Measurements from ENCODE around the gene LIMS2.

LIMS2 gene

DNA sequence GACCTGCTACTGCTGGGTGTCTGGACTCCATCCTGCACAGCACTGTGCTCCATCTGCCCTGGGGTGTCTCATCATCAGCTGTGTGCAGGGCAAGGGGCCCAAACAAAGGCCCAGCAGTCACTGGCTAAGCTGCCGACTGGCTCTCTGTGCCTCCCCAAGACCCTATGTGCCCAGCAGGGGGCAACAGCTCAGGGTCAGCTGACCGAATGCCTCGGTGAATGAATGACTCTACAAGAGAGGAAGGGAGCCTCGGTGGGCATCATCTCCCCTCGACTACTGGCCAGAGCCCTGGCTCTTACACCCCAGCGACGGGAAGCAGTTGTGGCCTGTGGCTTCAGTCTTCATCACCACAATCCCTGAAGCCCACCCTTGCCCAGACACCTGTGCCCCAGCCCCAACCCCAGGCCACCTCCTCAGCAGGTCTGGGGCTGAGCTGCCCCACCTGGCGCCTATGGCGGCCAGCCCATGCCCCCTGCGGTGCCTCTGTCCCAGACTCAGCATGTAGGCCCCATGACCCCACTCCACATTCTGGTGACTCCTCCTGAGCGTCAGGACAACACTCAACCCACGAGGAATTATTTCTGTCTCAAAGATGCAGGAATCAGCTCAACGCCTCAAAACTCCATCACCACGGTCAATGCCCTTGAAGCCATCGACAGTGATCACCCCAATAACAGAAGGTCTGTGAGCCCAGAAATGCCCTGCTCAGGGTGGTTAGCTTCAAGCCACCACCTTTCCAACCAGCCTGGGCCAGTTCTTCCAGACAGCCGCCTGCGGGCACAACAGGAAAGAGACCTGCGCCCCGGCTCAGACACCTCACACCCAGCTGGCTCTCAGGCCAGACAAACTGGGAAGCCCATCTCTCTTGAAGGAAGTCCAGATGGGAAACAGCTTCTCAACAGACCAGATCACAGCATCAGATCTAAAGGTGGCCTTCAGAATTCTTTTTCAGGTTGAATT lies 31.0 kb downstream of the LIMS2 start:
- DNase-seq = no peak

DNA sequence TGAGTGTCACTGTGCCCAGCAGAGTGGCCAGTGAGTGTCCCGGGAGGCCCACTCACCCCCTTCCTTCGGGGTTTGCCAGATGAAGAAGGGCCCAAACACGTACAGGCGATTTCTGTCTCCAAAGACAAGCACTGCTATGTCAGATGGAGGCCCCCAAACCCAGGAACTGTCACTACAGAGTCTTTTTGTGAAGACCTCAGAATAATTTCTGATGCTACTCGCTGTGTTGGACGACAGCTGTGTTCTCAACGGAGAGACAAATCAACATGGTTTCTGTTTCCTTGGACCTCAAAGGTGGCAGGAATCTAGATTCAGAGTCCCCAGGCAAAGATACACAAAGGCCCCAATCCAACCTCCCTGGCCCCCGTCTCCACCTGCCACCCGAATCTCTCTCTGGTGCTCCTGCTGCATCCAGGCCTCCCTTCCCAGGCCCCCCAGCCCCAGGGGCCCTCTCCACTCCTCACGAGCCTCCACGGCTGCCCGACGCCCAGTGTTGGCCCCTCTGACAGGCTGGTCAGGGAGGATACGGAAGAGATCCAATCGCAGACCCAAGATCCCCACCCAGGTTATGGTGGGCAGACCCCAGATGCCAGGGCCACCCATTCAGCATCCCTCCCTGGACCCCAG lies 31.8 kb downstream of the LIMS2 start:
- no peak for DNase-seq

DNA sequence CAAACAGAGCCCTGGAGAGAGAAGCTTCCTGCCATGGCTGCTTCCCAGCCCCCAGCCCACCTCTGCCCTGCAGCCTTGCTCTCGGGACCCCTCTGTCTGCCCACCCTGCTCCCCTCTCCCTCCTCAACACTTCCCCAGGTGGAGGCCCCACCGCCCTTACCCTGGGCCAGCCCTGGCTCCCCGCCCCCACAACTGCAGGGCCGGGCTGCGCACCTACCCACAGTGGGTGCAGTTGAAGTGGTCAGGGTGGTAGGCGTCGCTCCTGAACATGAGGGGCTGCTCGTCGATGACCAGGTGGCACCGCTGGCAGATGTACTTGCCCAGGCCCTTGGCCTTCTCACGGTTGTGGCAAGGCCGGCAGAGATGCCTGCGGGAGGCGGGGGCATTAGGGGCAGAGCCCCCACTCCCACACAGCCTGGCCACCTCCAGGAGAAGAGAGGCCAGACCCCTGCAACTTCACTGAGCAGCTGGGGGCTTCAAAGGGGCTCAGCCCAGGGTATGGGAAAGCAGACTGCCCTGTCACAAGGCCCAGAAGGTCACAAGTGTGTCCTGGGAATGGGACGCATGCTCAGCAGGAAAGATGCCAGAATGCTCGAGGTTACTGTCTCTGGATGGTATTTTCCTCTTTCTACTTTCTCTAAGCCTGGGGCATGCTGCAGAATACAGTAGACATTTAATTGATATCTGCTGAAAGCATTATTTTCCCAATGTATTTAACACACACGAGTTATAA lies 32.5 kb downstream of the LIMS2 start:
- no peak for DNase-seq

DNA sequence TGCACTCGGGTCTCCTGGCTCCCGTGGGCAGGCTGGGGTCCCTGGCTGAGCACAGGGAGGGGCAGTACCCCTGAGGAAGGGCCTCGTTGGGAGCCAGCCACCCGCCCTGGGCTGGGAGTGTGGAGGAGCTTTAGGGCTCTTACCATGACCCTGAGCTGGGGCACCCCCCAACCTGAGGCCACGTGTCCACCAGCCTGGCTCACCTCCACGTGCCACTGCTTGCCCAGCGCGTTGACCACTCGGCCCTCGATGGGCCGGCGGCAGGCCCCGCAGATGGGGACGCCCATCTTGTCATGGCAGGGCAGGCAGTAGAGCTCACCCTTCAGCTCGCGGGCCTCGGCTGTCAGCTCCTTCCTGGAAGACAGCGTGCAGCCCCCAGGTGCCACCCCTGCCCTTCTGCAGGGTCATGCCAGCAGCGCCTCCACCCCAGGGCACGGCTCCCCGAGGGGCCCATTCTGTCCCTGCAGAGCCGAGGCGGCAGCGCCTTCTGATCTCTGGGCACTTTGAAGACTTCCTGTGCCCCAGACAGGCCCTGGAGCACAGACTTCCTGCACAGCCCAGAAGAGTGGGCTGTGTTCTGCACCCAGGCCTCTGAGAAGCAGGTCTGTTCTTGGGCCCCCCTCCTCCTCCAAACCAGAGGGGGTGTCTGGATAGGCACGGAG lies 33.4 kb downstream of the LIMS2 start:
- DNase-seq = no peak

DNA sequence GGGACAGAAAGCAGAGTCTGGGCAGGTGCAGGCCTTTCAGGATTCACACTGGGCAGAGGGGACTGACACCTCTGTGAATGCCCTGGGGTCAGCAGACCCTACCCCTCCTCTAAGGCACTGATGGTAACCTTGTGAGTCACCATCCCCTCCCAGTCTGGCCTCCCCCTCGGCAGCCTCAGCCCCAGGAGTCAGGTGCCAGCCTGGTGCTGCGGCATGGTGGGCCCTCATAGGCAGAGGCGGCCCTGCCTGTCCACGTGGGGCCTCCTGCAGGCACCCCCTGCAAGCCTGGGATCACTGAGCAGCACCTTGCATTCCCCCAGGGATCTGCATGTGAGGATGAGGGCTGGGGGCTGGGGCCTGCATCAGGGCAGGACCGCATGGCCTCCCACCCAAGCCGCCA lies 34.2 kb downstream of the LIMS2 start:
- no peak for DNase-seq

DNA sequence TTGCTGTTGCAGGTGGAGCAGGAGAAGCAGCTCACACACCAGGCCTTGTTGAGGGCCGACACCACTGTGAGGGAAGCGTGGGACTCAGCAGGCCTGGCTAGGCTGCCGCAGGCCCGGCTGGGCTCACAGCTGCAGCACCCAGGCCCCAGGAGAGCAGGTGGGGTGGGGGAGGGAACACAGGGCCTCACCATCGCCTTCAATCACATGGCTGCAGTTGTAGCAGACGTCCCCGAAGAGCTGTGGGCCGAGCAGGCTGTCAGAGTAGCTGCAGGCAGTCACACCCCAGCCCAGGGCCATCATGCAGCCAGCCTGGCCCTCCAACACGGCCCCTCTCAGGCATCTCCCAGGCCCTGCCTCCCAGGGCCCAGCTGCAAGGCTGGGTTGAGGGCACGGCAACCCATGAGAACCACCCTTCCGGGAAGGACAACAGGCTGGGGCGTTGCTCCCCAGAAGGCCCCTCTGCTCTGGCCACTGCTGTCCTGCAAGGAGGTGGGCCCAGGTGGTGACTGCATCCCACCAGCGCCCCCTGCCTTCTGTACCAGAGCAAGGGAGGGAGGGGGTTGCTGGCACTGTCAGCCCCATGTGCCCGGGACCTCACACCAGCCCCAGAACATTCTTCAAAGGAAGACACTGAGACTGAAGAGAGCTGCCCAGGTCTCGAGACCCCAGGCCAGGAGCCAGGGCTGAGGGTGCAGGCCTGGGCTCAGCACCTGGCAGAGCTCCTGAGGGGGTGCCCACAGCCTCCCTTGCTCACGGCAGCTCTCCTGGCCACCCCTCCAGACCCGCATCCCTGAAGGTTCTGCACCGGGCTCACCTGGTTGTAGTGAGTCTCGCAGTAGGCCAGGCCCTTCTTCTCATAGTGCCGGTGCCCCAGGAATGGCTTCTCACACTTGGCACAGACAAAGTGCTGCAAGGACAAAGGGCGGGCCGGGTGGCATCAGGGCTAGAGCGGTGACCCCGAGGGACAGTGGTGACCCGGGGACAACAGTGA lies 35.0 kb downstream of the LIMS2 start:
- DNase-seq = no peak

DNA sequence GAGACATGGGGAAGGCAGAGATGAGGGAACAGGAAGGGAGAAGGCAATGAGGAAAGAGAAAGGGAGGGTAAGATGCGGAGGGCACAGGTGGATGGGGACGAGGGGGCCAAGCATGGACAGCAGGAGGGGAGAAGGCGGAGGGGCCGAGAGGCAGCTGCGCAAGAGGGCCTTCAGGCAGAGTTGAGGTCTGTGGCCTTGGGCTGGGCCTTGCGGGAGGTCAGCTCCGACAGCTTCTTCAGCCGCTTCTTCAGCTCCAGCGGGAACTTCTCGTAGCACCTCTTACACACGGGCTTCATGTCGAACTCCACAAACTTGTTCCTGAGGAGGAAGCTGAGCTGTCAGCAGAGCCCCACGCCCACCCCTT lies 36.2 kb downstream of the LIMS2 start:
- no peak for DNase-seq

DNA sequence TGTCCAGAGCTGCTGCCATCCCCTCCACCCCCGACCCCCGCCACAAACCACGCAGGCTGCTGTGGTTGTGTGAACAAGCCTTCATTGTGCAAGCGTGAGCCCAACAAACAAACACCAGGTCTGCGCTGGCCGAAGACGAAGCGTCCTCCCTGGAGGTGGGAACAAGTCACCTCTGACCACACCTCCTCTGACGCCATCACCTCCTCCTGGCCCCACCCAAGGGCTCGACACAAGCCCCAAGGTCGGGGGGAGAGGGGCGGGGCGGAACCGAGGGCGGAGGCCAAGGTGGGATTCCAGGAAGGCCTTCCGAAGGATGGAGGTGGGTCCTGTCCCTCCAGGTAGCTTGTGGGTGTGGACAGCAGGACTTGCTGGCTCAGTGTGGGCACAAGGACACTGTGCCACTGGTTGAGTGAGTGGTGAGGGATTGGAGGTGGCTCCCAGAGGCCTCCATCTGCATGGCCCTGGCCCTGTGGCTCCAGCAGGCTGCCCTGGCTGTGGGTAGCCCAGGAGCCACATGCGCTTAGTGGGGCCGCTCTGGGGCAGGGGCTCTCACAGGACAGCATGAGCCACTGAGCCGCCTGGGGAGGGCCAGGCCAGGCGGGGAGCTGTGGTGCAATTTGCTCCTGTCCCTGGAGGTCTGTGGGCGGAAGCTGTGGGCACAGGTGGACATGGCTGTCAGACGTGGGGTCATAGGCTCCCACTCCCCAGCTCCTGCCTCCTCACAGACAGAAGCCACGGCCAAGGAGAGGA lies 36.8 kb downstream of the LIMS2 start:
- no peak for DNase-seq

DNA sequence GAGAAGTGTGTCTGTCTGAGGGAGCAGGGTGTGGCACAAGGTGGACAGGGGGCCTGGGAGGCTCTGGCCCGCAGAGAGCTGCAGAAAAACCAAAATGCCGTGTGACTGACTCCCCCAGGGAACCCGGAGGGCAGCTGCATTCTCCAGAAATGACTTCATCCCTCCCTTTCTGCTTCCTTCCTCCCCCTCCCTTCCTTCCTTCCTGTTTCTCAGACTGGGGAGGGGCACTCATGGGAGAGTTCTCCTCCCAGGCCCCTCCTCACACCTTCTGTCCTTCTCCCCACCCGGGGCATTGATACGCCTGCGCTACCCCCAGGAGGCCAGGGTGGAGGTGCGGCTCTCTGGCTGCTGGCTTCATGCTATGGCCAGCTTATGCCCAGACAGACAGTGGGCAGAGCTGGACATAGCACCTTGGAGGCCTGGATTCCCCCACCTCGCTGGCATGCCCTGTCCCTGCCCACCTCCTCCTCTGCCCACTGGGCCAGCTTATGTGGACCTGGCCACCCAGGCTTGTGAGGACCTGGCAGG lies 37.5 kb downstream of the LIMS2 start:
- DNase-seq = no peak

DNA sequence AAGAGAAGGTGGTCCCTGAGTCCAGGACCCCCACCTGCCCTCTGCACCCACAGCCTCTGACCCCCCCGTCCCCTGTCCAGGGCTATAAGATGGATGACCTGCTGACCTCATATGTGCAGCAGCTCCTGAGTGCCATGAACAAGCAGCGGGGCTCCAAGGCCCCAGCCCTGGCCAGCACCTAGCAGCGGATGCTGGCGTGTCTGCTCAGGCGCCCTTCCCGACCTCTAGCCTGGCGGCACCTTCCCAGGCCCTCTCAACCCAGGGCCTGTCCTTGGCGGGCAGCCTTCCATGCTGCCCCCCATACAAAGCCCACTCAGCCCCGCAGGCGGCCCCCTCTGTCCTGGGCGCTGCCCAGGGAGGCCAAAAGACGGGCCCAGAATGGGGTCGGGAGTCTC lies 38.1 kb downstream of the LIMS2 start:
- DNase-seq = no peak

DNA sequence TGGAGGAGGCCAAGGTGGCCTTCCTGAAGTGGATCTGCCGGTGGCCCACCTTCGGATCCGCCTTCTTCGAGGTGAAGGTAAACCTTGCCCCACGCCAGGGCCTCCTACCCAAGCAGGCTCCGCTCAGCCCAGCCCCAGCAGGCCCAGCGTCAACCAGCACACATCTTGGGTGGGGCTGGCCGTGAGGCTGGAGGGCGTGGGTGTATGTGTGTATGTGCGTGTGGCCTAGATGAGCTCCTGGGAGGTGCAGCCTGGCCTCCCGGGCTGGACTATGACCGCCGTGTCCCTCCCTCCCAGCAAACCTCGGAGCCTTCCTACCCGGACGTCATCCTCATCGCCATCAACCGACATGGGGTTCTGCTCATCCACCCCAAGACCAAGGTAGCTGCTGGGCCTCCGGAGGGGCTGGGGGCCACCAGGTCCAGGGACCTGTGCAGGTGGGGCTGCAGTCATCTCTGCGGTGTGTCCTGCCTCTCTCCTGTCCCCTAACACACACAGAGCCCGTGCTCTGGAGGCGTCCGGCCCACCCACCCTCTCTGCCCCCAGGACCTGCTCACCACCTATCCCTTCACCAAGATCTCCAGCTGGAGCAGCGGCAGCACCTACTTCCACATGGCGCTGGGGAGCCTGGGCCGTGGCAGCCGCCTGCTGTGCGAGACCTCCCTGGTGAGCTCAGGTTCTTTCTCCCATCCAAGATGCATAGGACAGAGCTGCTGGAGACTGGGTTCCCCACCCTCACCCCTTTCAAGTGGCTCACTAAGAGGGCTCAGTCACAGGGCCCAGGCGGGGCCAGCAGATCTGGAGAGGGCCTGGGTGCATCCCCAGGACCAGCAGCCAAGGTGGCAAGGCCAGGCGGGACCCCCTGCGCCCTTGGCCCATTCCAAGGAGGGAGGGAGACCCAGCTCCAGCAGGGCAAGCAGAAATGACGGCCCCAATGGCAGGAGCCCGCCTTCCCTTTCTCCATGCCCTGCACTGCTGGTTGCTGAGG lies 38.8 kb downstream of the LIMS2 start:
- no peak for DNase-seq

DNA sequence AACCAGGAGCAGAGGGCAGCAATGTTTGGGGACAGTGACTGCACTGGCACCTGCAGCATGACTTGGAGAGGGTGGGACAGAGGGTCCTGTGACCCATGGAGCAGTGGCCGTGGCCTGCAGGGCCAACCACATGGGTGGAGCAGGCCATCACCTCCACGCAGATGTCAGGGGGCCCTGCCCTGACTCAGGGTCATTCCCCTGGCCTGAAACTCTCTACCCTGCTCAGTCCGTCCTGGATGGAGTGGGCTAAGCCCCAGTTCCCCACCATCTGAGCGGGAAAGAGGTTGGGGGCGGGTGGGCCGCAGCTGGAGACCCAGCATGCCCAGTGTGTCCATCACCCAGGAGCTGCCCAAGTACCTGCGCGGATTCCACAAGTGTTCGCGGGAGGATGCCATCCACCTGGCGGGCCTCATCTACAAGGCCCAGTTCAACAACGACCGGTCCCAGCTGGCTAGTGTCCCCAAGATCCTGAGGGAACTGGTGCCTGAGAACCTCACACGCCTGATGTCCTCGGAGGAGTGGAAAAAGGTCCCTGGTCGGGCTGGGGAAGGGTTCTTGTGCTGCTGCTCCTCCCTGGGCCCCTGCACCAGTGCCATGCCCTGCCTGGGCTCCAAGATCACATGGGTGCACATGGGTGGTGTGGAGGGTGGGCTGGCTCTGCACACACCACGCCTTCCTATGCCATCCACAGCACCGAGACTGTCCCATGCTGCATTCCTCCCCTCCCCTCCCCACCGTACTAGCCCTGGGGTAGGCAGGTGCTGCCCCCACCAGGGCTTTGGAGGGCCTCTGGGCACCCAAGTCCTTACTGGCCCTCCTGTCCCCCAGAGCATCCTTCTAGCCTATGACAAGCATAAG lies 39.7 kb downstream of the LIMS2 start:
- no peak for DNase-seq

DNA sequence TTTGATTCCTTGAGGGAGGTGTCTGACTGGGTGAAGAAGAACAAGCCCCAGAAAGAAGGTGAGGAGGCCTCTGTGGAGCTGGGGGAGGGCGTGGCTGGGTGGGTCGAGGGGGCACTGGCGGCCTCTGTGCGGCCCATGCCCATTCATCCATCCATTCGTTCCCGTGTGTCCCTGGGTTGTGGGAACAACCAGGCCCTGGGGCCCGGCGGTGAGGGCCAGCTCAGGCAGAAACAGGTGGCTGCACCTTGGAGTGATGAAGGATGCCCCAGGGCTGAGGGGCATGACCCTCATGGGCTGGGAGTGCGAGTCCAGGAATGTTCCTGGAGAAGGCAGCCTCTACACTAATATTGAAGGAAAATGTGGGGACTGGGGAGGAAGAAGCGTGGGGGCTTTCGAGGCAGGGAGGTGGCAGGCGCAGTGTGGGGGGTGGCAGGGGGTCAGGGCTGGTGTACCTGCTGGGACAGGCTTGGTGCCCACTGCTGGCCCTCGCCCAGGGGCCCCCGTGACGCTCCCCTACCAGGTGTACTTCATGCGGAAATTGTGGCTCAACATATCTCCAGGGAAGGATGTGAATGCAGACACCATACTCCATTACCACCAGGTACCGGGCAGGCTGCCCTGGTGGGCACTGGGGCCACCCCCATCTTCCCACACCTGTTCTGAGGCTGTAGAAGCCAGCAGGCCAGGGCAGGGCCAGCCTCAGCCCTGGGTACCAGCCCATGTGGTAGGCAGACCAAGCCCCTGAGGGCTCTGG lies 40.5 kb downstream of the LIMS2 start:
- no peak for DNase-seq

DNA sequence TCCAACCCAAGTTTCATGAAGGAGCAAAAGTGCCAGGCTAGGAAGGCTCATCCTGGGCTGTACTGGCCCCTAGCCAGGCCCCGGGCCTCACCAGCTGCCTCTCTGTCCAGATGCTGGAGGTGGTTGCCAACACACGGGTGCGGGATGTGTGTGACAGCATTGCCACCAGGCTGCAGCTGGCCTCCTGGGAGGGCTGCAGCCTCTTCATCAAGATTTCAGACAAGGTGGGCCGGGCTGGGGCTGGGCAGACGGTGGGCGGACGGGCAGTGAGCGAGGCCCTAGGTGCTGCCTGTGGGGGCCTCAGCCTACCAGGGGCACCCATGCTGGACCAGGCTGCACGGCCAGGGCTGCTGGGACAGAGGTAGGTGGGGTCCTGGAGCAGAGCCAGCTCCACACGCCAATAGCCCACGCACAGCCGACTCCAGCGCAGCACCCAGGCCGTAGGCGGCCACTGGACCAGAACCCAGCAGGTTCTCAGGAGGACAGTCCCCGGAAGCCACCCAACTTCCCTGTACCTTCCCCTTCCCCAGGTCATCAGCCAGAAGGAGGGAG lies 41.2 kb downstream of the LIMS2 start:
- no peak for DNase-seq

DNA sequence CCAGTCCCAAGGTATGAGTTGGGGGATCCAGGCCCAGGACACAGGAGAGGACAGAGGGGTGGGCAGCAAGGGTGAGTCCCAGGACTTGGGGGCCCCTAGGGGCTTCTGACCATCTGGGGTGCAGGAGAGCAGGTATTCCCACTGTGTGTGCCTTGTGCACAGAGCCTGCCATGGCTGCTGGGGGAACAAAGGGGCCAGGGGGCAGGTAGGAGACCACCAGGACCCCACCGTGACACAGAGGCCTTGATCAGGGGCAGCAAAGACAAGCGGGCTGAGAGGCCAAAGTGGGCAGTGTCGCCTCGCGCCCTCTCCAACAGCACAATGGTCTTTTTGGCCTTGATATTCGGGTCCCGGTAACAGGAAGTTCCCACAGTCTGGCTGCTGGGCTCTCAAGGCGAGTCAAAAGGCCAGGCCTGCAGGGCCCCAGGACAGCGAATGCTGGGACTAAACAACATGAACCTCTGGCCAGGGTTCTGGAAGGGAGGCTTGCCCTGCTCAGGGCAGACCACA lies 41.7 kb downstream of the LIMS2 start:
- DNase-seq = no peak

DNA sequence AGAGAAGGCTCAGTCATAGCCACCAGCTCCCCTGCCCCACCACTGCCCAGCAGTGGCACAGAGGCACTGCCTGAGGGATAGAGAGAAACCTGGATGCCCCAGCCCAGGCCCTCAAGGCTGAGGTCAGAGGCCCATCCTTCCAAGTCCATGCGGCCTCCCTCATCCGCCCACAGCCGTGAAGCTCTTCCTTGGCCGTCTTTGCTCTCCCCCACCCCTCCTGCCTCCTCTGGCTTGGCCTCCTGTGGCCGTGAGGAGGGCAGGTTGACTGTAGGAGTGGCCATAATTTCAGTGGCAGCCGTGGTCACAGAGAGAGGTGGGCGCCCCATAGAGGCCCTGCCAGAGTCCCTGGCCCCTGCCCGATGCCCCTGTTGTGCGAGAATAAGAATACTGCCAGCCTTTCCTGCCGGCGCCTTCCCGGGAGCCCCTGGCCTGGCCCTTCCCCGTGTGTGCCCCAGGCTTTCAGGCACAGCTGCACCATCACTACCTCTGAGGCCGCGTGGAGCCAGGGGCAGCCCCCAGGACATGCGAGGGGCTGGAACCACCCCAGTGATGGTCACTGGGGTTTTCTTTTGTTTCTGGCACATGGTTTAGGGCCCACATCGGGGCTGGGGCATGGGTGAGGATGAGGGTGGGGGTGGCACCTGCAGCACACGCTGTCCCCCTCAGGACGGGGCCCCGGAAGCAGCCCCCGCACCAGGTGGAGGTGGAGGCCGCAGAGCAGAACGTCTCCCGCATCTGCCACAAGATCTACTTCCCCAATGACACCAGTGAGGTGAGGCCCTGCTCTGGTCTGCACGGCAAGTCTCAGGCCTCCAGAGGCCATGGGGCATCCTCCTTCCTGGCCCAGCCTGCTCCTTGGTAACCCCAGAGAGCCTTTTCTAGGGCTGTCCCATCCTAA lies 42.5 kb downstream of the LIMS2 start:
- DNase-seq = no peak

Data from DMS79 (cell line).